NCI-H2171 (cell line): Measurements from ENCODE around the gene MYD88.
A peak's percentile ranks its signal among the peaks of the same experiment; 100 is the strongest.
"Not testable (repeated sequence)": the region's sequence is repeated elsewhere in the genome, so short reads cannot be mapped to it uniquely, and the experiment has no call there.

Source experiments
- DNase-seq: peaks from one replicate; lab custom pipeline; 2025; lab: John Stamatoyannopoulos, UW

Gene MYD88

DNA sequence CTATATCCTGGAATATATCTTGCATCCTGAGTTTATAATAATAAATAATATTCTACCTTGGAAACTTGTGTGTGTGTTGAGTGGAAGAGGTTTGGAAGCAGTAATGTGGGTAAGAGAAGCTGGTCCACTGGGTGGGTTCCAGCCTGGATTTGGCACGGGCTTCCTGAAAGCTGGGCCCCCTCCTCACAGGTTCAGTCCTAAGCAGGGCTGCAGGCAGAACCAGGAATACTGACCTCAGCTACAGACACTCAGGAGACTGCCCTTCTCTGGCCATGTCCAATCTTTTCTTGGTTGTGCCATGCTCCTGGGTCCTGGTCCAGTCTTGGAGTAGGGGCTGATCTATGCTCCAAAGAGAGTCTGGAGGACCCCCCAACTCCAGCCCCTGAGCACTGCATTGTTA, 4.5 kb downstream of the MYD88 start:
- no peak for DNase-seq

DNA sequence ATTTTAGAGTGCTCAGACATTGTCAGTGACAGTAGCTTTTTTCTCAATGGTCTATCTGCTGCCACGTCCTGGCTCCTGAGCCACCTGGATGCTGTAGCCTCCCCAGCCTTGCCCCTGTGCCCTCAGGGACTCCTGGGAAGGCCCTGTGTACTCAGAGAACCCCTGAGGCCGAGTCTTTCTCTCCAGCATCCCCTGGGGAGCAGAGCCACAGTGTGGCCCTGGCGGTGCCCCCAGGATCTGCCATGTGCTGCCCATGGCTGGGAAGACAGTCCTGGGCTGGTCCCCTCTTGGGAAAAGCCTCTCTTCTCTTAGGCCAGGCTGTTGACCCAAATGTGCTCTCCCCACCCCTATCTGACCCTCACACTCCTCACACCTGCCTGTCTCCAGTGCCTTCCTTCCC, 5.0 kb downstream of the MYD88 start:
- no peak for DNase-seq

- DNase-seq: no peak
Observed at GRCh38 chr3:38146504-38146903, 8.0 kb downstream of the MYD88 start.

DNA sequence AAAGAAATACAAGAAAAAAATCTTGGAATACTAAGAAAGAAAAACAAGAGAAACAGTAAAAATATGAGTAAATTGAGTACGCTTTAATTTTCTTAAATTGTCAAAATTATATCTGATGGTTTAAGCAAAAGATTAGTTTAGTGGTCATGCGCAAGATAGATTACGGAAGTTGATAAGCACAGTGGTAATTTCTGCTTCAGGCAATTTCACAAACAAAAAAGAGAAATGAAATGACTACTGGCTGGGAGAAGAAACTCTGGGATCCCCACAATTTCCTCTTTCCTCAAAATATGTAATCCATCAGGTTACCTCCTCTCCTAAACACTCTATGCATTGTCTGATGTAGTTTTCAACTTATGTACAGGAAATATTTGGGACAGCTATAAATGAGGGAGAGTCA, 9.0 kb downstream of the MYD88 start:
- DNase-seq: no peak

DNA sequence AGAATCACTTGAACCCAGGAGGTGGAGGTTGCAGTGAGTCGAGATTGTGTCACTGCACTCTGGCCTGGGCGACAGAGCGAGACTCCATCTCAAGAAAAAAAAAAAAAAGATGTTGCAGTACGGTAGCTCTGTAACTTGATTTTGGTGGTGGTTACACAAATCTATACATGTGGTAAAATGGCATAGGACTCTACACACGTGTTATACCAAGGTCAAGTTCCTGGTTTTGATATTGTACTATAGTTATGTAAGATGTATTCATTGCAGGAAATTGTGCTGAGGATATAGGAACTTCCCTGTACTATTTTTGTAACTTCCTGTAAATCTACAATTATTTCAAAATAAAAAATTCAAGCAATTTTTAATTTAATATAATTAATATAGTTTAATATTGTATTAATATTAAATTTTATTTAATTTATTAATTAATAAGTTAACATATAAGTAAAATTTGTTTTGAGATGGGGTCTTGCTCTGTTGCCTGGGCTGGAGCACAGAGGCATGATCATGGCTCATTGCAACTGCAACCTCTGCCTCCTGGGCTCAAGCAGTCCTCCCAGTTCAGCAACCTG, 9.9 kb downstream of the MYD88 start:
- DNase-seq: no peak

DNA sequence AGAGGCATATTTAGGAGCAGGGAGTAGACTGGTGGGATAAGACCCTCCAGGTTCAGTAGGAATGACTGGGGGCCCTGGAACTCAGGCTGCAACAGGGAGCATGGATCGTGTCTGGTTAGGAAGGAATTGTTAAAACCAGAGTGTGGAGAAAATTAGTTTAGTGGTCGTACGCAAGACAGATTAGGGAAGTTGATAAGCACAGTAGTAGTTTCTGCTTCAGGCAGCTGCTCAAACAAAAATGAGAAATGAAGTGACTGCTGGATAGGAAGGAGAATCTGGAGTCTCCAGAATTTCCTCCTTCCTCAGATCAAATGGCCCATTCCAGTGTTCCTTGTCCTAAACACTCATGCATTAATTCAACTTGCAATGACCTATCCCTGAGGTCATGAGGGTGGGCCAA, 11.2 kb downstream of the MYD88 start:
- DNase-seq: no peak

GRCh38 chr3:38150780-38151528, 12.5 kb downstream of the MYD88 start:
- DNase-seq: no peak

DNA sequence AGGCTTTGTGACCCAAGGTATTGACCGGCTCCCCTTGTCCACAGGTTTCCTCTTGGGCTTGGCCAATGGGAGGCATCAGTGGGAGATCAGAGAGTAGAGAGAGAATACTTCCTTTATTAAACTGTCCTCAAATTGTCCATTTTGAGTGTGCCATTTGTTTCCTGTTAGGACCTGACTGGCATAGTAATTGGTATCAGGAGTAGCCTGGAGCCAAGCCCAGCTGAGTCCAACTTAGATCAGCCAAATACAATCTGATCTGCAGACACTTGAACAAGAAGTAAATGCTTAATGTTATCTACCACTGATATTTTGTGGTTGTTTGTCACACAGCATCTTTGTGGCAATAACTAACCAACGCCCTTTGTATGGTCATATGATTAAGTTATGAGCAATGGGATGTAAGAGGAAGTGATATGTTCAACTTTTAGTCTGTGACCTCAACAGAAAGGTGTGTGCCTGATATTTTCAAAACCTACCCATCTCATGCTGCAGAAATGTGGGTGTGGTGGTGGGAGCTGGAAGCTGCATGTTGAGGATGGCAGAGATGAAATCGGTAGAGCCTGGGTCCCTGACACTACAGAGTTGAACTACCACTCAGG, 13.3 kb downstream of the MYD88 start:
- DNase-seq: no peak

GRCh38 chr3:38152609-38153008, 14.1 kb downstream of the MYD88 start:
- DNase-seq: no peak

DNA sequence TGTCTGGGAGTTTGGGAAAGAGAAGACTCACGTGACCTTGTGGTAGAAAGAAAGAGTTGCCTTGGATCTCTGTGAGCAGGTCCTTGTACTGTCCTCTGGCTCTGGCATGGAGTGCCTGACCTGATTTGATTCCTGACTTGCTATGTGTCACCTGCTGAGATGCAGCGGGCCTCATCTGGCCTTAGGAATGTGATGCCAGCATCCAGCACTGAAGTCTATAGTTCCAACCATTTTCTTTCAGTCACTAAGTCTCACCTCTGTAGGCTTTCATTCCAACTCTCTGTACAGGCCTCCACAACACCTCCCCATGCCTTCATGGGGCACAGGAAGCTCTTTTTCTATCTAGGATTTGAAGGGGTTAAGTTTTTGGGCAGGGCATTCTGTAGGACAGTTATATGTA, 14.8 kb downstream of the MYD88 start:
- DNase-seq: no peak

- DNase-seq: no peak
Observed at GRCh38 chr3:38154033-38154494, 15.6 kb downstream of the MYD88 start.

DNA sequence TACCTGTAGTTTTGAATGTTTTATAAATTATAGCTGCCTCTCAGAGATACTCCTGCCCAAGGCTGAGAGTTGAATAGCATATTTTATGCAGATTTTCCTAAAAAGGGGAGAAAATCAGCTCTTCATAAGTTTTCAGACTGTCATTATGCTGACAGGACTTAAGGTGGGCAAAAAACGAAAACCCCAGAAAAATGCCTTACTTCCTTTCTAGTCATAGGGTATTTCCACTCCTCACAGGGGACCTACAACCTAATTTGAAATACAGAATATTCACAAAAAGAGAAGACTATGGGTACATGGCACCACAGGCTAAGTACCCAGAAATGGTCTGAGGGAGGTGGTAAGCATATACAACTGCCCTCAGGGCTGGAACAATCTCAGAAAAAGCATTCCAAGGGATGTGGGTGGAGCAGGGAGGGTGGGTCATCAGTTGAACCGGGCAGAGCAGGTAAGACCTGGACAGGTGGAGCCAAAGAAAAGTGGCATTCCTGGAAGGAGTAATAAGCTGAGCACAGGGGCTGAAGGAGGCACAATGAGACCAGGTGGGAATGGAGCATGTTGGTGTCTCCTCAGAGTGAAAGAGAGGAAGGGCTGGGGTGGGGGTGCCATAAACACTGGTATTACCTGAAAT, 16.3 kb downstream of the MYD88 start:
- DNase-seq: no peak

DNA sequence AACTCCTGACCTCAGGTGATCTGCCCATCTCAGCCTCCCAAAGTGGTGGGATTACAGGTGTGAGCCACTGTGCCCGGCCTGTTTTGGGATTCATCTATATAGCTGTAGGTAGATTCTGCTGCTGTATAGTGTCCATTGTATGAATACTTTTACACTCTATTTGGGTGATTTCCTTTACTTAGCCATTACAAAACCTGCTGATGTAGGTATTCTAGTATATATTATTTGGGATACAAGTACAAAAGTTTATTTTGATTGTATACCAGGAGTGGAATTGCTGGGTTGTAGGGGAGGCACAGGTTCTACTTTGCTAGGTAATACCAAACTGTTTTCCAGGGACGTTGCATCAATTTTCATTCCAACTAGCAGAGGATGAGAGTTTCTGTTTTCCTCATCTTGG, 17.4 kb downstream of the MYD88 start:
- no peak for DNase-seq

DNA sequence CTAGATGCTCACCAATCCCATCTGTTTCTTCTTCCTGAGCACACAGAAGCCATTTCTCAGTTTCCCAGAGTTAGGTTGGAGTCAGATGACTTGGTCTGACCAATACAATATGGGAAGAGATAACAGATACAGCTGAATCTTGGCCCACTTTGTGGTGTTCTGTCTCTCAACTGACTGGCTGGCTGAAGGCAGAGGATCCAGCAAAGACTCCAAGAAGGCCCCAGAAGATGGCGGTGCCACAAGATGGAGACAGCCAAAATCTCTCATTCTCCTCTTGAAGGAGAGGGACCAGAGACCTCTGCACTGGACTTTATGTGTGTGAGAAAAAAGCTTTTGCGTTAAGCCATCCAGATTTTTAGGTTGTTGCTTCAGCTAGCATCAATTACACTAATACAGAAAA, 18.7 kb downstream of the MYD88 start:
- DNase-seq: no peak

GRCh38 chr3:38157595-38157994, 19.1 kb downstream of the MYD88 start:
- peak; percentile 7 for DNase-seq

- DNase-seq: no peak
Observed at GRCh38 chr3:38158472-38158871, 20.0 kb downstream of the MYD88 start.

DNA sequence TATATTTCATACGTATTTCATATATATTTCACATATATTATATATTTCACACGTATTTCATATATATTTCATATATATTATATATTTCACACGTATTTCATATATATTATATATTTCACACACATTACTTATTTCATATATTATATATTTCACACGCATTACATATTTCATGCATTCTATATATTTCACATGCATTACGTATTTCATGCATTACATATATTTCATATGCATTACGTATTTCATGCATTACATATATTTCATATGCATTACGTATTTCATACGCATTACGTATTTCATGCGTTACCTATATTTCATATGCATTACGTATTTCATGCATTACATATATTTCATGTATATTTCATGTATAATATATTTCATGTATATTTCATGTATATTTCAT, 22.2 kb downstream of the MYD88 start:
- not testable (repeated sequence) for DNase-seq

GRCh38 chr3:38163117-38163840, 24.8 kb downstream of the MYD88 start:
- no peak for DNase-seq

- no peak for DNase-seq
Observed at GRCh38 chr3:38163841-38164642, 25.6 kb downstream of the MYD88 start.

GRCh38 chr3:38164643-38164951, 26.1 kb downstream of the MYD88 start:
- no peak for DNase-seq

DNA sequence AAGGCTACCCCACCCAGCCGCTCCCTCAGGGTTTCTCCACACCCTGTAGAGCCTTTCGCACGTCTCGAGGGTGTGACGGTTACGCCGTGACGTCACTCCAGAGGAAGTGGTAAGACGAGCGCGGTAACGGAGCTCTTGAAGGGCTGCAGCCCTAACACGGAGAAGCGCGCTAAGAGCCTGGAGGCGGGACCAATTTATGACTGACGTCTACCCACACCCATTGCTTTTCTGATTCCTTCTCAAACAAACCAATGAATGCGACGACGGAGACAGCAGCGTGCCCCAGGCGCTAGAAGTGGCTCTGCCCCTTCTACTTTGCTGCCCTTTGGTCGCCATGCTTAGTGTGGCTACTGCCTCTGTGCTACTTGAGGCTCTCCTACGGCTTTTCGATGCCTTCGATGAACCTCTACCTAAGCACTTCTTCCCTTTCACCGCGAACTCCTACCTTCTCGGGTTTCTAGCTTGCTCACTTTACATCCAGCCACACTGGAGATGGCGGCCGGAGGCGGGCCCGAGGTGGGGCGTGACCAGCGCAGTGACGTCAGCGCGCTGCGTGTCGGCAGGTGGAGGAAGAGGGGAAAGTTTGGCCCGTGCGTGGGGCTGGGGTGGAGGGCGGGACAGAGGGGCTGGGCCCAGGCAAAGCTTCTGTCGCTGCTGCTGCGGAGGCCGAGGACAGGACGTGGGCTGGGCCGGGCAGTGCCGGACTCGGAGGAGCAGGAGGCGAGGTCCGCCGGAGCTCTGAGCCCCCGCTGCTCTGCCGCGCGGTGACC, 26.7 kb downstream of the MYD88 start, which contains the start of gene OXSR1:
Gene OXSR1 (plus strand): TSS at position 586 of the 770 bp plus-strand sequence. CDS start 340 bp downstream, outside the sequence.
- DNase-seq: peak; percentile 91
